GM08714 (cell line): Measurements from ENCODE around the gene DNMBP.
"Not testable (repeated sequence)": the region's sequence is repeated elsewhere in the genome, so short reads cannot be mapped to it uniquely, and the experiment has no call there.

Experiments used
- H3K4me3 ChIP-seq: fragments of 200-500 bp; sonication (Bioruptor generic); 2 replicates; pipeline ENCODE4 v1.5.1; 2014; ENCODE audit warnings: mild to moderate bottlenecking, low read length, inconsistent platforms
- ZNF274 ChIP-seq: IDR thresholded peaks from 2 replicates; pipeline ENCODE4 v1.6.1; 2012; ENCODE audit warnings: mild to moderate bottlenecking, low read depth, low read length

Gene DNMBP

GRCh38 chr10:99964791-99965190, 45.0 kb downstream of the DNMBP start:
- no peak for TF ChIP-seq ZNF274
- H3K4me3 ChIP-seq, result no peak overlapping the region

- H3K4me3 ChIP-seq, result not testable (repeated sequence)
Observed at GRCh38 chr10:99963467-99964165, 46.1 kb downstream of the DNMBP start.

- TF ChIP-seq ZNF274, result no peak
- no peak overlapping the region for H3K4me3 ChIP-seq
Observed at GRCh38 chr10:99958806-99959205, 50.9 kb downstream of the DNMBP start.

GRCh38 chr10:99958302-99958701, 51.4 kb downstream of the DNMBP start:
- no peak overlapping the region for H3K4me3 ChIP-seq
- TF ChIP-seq ZNF274, result no peak

- not testable (repeated sequence) for H3K4me3 ChIP-seq
Observed at GRCh38 chr10:99953510-99953909, 56.2 kb downstream of the DNMBP start.

- no peak for TF ChIP-seq ZNF274
- no peak overlapping the region for H3K4me3 ChIP-seq
Observed at GRCh38 chr10:99952799-99953198, 56.9 kb downstream of the DNMBP start.

- not testable (repeated sequence) for H3K4me3 ChIP-seq
Observed at GRCh38 chr10:99946051-99946450, 63.7 kb downstream of the DNMBP start.

- TF ChIP-seq ZNF274, result no peak
- no peak overlapping the region for H3K4me3 ChIP-seq
Observed at GRCh38 chr10:99945263-99945662, 64.5 kb downstream of the DNMBP start.

GRCh38 chr10:99944860-99945259, 64.9 kb downstream of the DNMBP start:
- no peak overlapping the region for H3K4me3 ChIP-seq
- no peak for TF ChIP-seq ZNF274

- no peak for TF ChIP-seq ZNF274
- no peak overlapping the region for H3K4me3 ChIP-seq
Observed at GRCh38 chr10:99943908-99944307, 65.8 kb downstream of the DNMBP start.

GRCh38 chr10:99941942-99942820, 67.6 kb downstream of the DNMBP start:
- H3K4me3 ChIP-seq, result no peak overlapping the region
- TF ChIP-seq ZNF274, result no peak

GRCh38 chr10:99938563-99938962, 71.2 kb downstream of the DNMBP start:
- no peak overlapping the region for H3K4me3 ChIP-seq
- TF ChIP-seq ZNF274, result no peak

- no peak overlapping the region for H3K4me3 ChIP-seq
- TF ChIP-seq ZNF274, result no peak
Observed at GRCh38 chr10:99937630-99938029, 72.1 kb downstream of the DNMBP start.

- not testable (repeated sequence) for H3K4me3 ChIP-seq
Observed at GRCh38 chr10:99932203-99932957, 77.4 kb downstream of the DNMBP start.
